H1 (cell line): ENCODE data around the gene PRDM4. TPM values are rescaled to one million over a fixed set of nuclear protein-coding genes. Genes with fewer than 3 reads are reported as not detected.

Source experiments
- JUND ChIP-seq: IDR thresholded peaks from 2 replicates; pipeline ENCODE4 v1.6.1; 2011; ENCODE audit warnings: mild to moderate bottlenecking, improper control_type of control experiment, low read length
- RXRA ChIP-seq: IDR thresholded peaks from 2 replicates; pipeline ENCODE4 v1.6.1; 2011; ENCODE audit warnings: low read depth, mild to moderate bottlenecking, low read length, moderate library complexity; ENCODE audit not compliant: insufficient read depth
- SP4 ChIP-seq: IDR thresholded peaks from 2 replicates; pipeline ENCODE4 v1.6.1; 2012; ENCODE audit warnings: low read length, inconsistent platforms
- TAF7 ChIP-seq: optimal IDR thresholded peaks from 2 replicates; pipeline ENCODE3; 2011; ENCODE audit warnings: low read depth, mild to moderate bottlenecking, inconsistent platforms, low read length, moderate library complexity, borderline replicate concordance
- polyA plus RNA-seq, 7 experiments: library from polyadenylated mRNA; depleted of rRNA in 3 of 7; stranded (reverse) in 5 of 7; unstranded in 2 of 7; fragments of >200 nt in 5 of 7; fragments of 200-250 nt in 2 of 7; gene quantifications; 1 replicate in 5 of 7; 2 replicates in 1 of 7; 4 replicates in 1 of 7; pipeline versions ENCODE4 v1.2.1 to v1.2.3, GENCODE V29; 2011 to 2013; ENCODE audit warnings: missing spikeins in 2 of 7, mixed read lengths in 2 of 7
- total RNA-seq: library from RNA; stranded (reverse); fragmentation: NEBNext Ultra II Directional; extraction: Animal tissue kit (Norgen Biotek cat#: 25700); gene quantifications from 2 replicates; pipeline ENCODE4 v1.2.1, GENCODE V29; 2021

The PRDM4 gene
- total and polyA plus RNA-seq, 2 of the 8 experiments (the other 6 are each of a cell fraction or from before 2014, with no cell fraction given) = 10.1 to 17.5 TPM

- TF ChIP-seq SP4 (no peak), TAF7 (no peak), JUND (no peak), RXRA (no peak)
- TF ChIP-seq, all 59 proteins: peak for 0
Observed at GRCh38 chr12:107779077-107779831, 18.3 kb upstream of the PRDM4 start (continued).
